ENCODE measurements around the gene LCN10.

The LCN10 gene

GRCh38 chr9:136744773-136745172 lies 2.0 kb upstream of the LCN10 start:
- no peak for TF ChIP-seq CTCF (IDR thresholded peaks at IDR 0.05)
- no peaks in the 10 kb centered on the region for H3K36me3 ChIP-seq
- no peaks in the 10 kb centered on the region for H3K4me1 ChIP-seq (ENCODE audit: control insufficient read depth in 1 of 2, insufficient read depth in 1 of 2, low read depth in 1 of 2, low read length in 1 of 2)
- H3K27me3 ChIP-seq: peaks cover 96% of the 10 kb centered on the region
- H3K27ac ChIP-seq: no peak overlapping the region
- no peaks in the 10 kb centered on the region for H3K9me3 ChIP-seq
- H3K4me3 ChIP-seq (ENCODE audit: low read depth in 1 of 2, low read length in 1 of 2): no peak overlapping the region

GRCh38 chr9:136743639-136744211 lies 985 bp upstream of the LCN10 start:
- Histone ChIP-seq H3K27me3 (peaks cover 96% of the 10 kb centered on the region), H3K36me3 (no peaks in the 10 kb centered on the region), H3K27ac (no peak overlapping the region), H3K9me3 (no peaks in the 10 kb centered on the region), H3K4me1 (ENCODE audit: control insufficient read depth in 1 of 2, insufficient read depth in 1 of 2, low read depth in 1 of 2, low read length in 1 of 2) (no peaks in the 10 kb centered on the region), H3K4me3 (ENCODE audit: low read depth in 1 of 2, low read length in 1 of 2) (no peak overlapping the region)
- no peak for TF ChIP-seq CTCF (IDR thresholded peaks at IDR 0.05)

GRCh38 chr9:136741883-136742571 lies 713 bp downstream of the LCN10 start:
- H3K27ac ChIP-seq: no peak overlapping the region
- no peaks in the 10 kb centered on the region for H3K36me3 ChIP-seq
- H3K9me3 ChIP-seq: no peaks in the 10 kb centered on the region
- peaks cover 86% of the 10 kb centered on the region for H3K27me3 ChIP-seq
- no peak for TF ChIP-seq CTCF (IDR thresholded peaks at IDR 0.05)
- H3K4me3 ChIP-seq (ENCODE audit: low read depth in 1 of 2, low read length in 1 of 2): no peak overlapping the region
- no peaks in the 10 kb centered on the region for H3K4me1 ChIP-seq (ENCODE audit: control insufficient read depth in 1 of 2, insufficient read depth in 1 of 2, low read depth in 1 of 2, low read length in 1 of 2)

- no peaks in the 10 kb centered on the region for H3K36me3 ChIP-seq
- no peak overlapping the region for H3K4me3 ChIP-seq (ENCODE audit: low read depth in 1 of 2, low read length in 1 of 2)
- no peak for TF ChIP-seq CTCF (IDR thresholded peaks at IDR 0.05)
- H3K4me1 ChIP-seq (ENCODE audit: control insufficient read depth in 1 of 2, insufficient read depth in 1 of 2, low read depth in 1 of 2, low read length in 1 of 2): no peaks in the 10 kb centered on the region
- no peak overlapping the region for H3K27ac ChIP-seq
- H3K9me3 ChIP-seq: no peaks in the 10 kb centered on the region
- peaks cover 78% of the 10 kb centered on the region for H3K27me3 ChIP-seq
Observed at GRCh38 chr9:136740971-136741882, 1.5 kb downstream of the LCN10 start.

- Histone ChIP-seq H3K27me3 (peaks cover 70% of the 10 kb centered on the region), H3K4me3 (ENCODE audit: low read depth in 1 of 2, low read length in 1 of 2) (no peak overlapping the region), H3K9me3 (no peaks in the 10 kb centered on the region), H3K4me1 (ENCODE audit: control insufficient read depth in 1 of 2, insufficient read depth in 1 of 2, low read depth in 1 of 2, low read length in 1 of 2) (no peaks in the 10 kb centered on the region), H3K27ac (no peak overlapping the region), H3K36me3 (no peaks in the 10 kb centered on the region)
- TF ChIP-seq CTCF (IDR thresholded peaks at IDR 0.05): no peak
Observed at GRCh38 chr9:136740491-136740890, 2.2 kb downstream of the LCN10 start.
